SU-DHL-6 (cell line): ENCODE data around the gene PRMT1.

Source experiments
- H2AFZ ChIP-seq: fragments of 200-600 bp; sonication (generic); 2 replicates; pipeline ENCODE4 v1.6.1; 2014; ENCODE audit warnings: low read depth, mild to moderate bottlenecking, moderate library complexity, mixed read lengths, antibody characterized with exemption, low read length; ENCODE audit not compliant: severe bottlenecking
- H3F3A ChIP-seq: fragments of 200-600 bp; shearing (Covaris generic); 2 replicates; pipeline ENCODE4 v1.6.0; 2016; ENCODE audit warnings: antibody characterized with exemption, mild to moderate bottlenecking; ENCODE audit not compliant: insufficient read depth
- H3K27ac ChIP-seq: fragments of 200-600 bp; sonication (generic); 2 replicates; pipeline ENCODE4 v1.5.1; 2016; ENCODE audit warnings: low read depth, mild to moderate bottlenecking, low read length, moderate library complexity, mixed read lengths
- H3K27me3 ChIP-seq: fragments of 200-600 bp; sonication (generic), shearing (Covaris generic); 2 replicates; pipeline ENCODE4 v1.6.0; 2014; ENCODE audit warnings: mild to moderate bottlenecking, low read length
- H3K36me3 ChIP-seq: fragments of 200-600 bp; sonication (generic); 2 replicates; pipeline ENCODE4 v1.6.1; 2014; ENCODE audit warnings: mild to moderate bottlenecking, low read length, mixed read lengths
- H3K4me2 ChIP-seq: fragments of 300-600, 200-600 bp; shearing (Covaris generic), sonication (generic); 2 replicates; pipeline ENCODE4 v1.6.0; 2014; ENCODE audit warnings: low read length, low read depth, mild to moderate bottlenecking; ENCODE audit not compliant: poor library complexity, severe bottlenecking
- H3K4me3 ChIP-seq: fragments of 200-600 bp; sonication (generic); 2 replicates; pipeline ENCODE4 v1.5.1; 2014; ENCODE audit warnings: antibody characterized with exemption, low read length, mild to moderate bottlenecking, mixed read lengths; ENCODE audit not compliant: insufficient read depth, poor library complexity, severe bottlenecking
- H3K79me2 ChIP-seq: fragments of 200-600 bp; sonication (generic); 2 replicates; pipeline ENCODE4 v1.6.1; 2014; ENCODE audit warnings: mild to moderate bottlenecking, low read length, moderate library complexity; ENCODE audit not compliant: insufficient read depth
- H3K9ac ChIP-seq: fragments of 200-600 bp; sonication (generic); 2 replicates; pipeline ENCODE4 v1.7.0; 2014; ENCODE audit warnings: mild to moderate bottlenecking, low read length
- H3K9me2 ChIP-seq: fragments of 200-600 bp; sonication (generic); replicated peaks from 2 replicates; pipeline ENCODE4 v1.6.1; 2014; ENCODE audit warnings: low read length; ENCODE audit not compliant: insufficient read depth
- H3K9me3 ChIP-seq: fragments of 200-600 bp; sonication (generic); 2 replicates; pipeline ENCODE4 v1.6.1; 2014; ENCODE audit warnings: low read length, mixed read lengths; ENCODE audit not compliant: insufficient read depth
- H4K20me1 ChIP-seq: fragments of 200-600 bp; sonication (generic); 2 replicates; pipeline ENCODE4 v1.6.1; 2014; ENCODE audit warnings: low read depth, mild to moderate bottlenecking, antibody characterized with exemption, low read length, moderate library complexity, mixed read lengths
- CTCF ChIP-seq: fragments of 200-600 bp; sonication (generic); IDR thresholded peaks from one replicate; pipeline ENCODE4 v1.5.1; 2017; ENCODE audit warnings: antibody characterized with exemption, mild to moderate bottlenecking, low read length, moderate library complexity; ENCODE audit not compliant: insufficient read depth, poor library complexity, severe bottlenecking
- EZH2phosphoT487 ChIP-seq: fragments of 200-600 bp; sonication (generic), shearing (Covaris generic); conservative IDR thresholded peaks from 2 replicates; pipeline ENCODE4 v1.6.1; 2018; ENCODE audit warnings: mild to moderate bottlenecking, antibody characterized with exemption, low read length, moderate library complexity, mixed read lengths

The PRMT1 gene

GRCh38 chr19:49713236-49713845, 36.3 kb downstream of the PRMT1 start:
- Histone ChIP-seq H3F3A (no peaks in the 10 kb centered on the region), H3K4me2 (no peak overlapping the region), H2AFZ (no peak overlapping the region), H3K79me2 (no peaks in the 10 kb centered on the region), H3K9me2 (no peaks in the 10 kb centered on the region), H4K20me1 (no peaks in the 10 kb centered on the region), H3K27me3 (no peaks in the 10 kb centered on the region), H3K4me3 (no peak overlapping the region), H3K36me3 (no peaks in the 10 kb centered on the region), H3K9ac (no peak overlapping the region), H3K27ac (no peak overlapping the region), H3K9me3 (no peaks in the 10 kb centered on the region)
- TF ChIP-seq EZH2phosphoT487 (no peak), CTCF (no peak)

DNA sequence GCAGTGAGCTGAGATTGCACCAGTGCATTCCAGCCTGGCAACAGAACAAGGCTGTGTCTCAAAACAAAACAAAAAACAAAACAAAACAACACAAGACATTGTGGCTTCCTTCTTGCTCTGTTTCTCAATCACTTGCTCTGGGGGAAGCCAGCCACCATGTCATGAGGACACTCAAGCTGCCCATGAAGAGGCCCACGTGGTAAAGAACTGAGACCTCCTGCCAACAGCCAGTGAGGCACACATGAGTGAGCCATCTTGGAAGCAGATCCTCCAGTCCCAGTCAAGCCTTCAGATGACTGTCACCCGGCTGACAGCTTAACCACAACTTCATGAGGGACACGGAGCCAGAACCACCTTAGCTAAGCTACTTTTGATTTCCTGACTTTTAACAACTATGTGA, 39.1 kb downstream of the PRMT1 start:
- no peaks in the 10 kb centered on the region for H3K27me3 ChIP-seq
- H3K79me2 ChIP-seq: no peaks in the 10 kb centered on the region
- no peaks in the 10 kb centered on the region for H3K9me3 ChIP-seq
- no peak overlapping the region for H3K4me2 ChIP-seq
- TF ChIP-seq CTCF (no peak), EZH2phosphoT487 (no peak)
- H3K36me3 ChIP-seq: no peaks in the 10 kb centered on the region
- no peak overlapping the region for H3K4me3 ChIP-seq
- H3K9ac ChIP-seq: no peak overlapping the region
- no peaks in the 10 kb centered on the region for H4K20me1 ChIP-seq
- H3K27ac ChIP-seq: no peak overlapping the region
- no peaks in the 10 kb centered on the region for H3F3A ChIP-seq
- no peaks in the 10 kb centered on the region for H3K9me2 ChIP-seq
- no peak overlapping the region for H2AFZ ChIP-seq

GRCh38 chr19:49718511-49718910, 41.4 kb downstream of the PRMT1 start:
- Histone ChIP-seq H3K79me2 (no peaks in the 10 kb centered on the region), H3K9me3 (peaks cover 6% of the 10 kb centered on the region; the same call in 1 of the 2 replicates), H4K20me1 (no peaks in the 10 kb centered on the region), H2AFZ (no peak overlapping the region), H3K27me3 (no peaks in the 10 kb centered on the region), H3K4me3 (no peak overlapping the region), H3F3A (no peaks in the 10 kb centered on the region), H3K9me2 (no peaks in the 10 kb centered on the region), H3K4me2 (no peak overlapping the region), H3K27ac (no peak overlapping the region), H3K36me3 (no peaks in the 10 kb centered on the region), H3K9ac (no peak overlapping the region)
- no peak for TF ChIP-seq EZH2phosphoT487
- no peak for TF ChIP-seq CTCF
